Stimulated activated naive CD4-positive, alpha-beta T cell treated with Interleukin-2 at 50 U/mL for 16 hours (primary cell): ENCODE results near the gene HSF4.

Source experiments
- DNase-seq: peaks from one replicate; lab custom pipeline; 2025; lab: John Stamatoyannopoulos, UW

The HSF4 gene

DNA sequence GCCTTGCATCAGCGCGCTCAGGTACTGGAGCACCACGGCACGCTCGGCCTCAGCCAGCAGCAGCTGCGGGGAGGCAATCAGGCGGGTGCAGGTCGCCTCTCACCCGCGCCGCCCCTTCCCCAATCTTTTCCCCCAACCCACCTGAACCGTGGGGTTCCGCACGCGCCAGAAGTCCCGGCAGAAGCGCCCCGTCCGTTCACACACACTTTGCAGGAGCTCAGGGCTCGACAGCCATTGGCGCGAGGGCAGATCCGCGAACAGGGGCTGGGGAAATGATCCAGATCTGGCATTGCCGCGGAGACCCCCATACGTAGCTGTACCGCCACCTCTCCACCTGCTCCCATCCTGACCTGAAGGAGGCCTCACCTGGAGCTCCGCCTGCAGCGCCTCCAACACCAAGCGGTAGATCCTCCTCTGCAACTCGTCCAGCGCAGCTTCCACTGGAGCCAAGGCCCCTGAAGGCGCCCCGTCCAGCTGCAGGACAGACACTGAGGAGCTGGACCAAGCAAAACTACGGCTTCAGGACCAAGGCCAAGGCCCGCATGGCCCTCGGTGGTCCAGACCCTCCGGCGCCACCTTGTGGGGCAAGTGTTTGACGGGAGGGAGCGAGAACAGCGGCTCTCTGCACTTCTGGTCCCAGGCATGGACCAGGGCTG lies 20.6 kb downstream of the HSF4 start:
- DNase-seq, result peak; percentile 76

DNA sequence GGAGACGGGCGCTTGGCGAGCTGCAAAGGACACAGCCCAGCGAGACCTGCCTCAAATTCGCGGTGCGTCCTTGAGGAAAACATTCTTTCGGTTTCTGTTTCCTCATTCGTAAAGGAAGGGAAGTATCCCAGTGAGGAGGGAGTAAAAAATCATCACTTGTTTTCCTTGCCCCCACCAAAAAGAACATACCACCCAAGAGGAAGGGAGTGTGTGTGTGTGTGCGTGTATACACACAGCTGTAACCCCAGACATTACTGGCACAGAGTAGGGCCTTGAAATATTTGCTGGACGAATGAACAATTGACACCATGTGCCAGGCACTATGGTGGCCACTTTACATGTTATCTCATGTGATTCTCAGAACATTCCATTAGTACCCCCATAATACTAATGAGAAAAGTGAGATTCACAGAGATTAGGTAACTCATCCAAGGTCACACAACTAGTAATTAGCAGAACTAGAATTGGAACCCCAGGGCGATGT lies 21.1 kb downstream of the HSF4 start:
- DNase-seq, result no peak

DNA sequence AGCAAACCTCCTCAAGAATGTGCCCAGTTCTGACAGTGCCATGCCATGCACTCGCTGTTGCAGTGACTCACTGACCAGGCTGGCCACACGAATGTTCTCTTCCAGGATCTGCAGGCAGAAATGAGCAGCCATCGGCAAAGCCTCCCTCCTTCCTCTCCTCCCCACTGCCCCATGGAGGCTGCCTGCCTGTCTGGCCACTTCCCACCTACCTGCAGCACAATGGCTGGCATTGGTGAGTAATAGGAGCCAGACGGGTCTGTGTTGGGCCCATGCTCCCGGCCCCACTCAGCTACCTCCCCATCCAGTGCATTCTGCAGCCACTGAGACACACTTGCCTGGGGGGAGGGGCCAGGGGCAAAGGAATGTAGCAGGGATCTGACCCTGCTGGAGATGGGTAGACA lies 22.0 kb downstream of the HSF4 start:
- DNase-seq, result no peak

DNA sequence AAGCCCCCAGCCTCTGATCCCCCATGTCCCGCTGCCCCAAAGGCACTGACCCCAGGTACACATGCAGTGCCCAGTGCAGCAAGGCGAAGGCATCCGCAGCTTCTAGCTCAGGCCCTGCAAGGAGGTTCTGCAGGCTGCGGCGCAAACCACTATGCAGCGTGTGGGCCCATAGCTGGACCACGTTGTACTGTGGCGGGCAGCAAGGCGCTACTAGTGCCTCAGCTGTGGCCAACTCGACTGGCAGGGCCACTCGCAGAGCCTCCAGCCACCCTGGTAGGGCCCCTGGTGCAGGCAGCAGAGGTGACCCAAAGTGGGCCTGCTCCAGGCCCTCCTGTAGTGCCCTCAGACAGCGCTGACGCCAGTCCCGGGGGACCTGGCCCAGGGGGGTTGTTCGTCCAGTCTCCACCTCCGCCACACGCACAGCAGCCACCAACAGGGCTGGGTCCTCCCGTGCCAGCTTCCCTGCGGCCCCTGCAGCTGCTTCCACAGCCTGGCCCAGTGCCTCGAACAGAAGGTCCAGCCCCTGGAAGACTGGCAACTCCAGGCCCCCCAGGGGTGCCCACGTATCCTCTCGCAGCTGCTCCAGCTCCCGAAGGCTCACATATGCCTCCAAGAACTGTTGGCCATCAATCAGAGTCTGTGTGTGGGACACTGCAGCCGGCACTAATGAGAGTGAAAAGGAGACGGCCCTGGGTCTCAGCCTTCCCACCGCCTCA lies 22.8 kb downstream of the HSF4 start:
- DNase-seq, result no peak

DNA sequence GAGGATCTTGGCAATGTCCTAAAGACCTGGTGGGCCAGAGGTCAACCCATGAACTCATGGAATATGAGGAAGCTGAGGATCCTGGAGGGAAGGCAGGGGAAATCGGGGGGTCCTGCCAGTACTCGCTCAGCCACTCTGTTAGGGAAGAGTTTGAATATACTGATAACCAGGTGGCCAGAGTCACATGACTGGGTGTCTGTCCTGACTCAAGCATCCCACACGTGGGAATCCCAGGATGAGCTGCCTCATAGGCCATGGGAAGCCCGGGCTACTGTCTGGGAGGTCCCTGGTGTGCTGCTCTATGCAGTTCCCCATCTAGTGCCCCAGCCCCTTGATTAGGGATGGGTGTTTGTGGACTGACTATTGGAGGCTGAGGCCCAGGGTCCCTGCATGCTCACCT lies 23.8 kb downstream of the HSF4 start:
- DNase-seq, result no peak

DNA sequence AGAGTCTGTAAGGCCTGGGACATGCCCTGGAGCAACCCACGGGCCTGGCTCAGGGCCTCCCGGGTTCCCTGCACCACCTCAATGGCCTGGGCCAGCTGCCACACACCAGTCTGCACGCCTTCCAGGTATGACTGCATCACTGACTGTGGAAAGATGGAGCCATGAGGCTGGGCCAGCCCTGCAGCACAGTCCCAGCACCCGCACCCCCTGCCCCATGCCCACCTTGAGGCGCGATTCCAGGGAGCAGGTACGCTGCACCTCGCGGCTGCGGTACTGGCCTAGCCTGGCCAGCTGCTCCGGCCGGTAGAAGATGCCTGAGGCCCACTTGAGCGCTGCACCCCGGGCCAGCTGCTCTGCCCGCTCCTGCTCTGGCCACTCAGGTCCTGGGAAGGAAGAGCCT lies 24.3 kb downstream of the HSF4 start:
- no peak for DNase-seq

DNA sequence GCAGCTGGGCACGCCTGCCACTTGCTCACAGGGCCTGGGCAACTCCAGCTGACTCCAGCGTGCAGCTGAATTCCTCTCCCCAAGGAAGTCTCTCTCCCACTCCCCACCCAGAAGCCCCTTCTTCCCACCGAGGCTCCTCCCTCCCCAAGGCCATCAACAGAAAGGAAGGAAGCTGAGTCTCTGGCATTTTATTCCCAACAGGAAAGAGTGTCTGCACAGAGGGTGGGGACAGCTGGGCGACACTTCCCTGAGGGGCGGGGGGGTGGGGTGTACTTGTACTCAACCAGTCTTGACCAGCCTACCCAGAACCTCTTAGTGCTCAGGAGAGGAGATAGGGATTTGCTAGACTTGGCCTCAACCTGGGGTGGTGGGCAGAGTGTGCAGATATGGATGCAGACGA lies 25.5 kb downstream of the HSF4 start, which contains the start of gene EXOC3L1:
EXOC3L1 (minus strand) TSS at position 96 of the 400 bp plus-strand sequence. CDS start 460 bp downstream, outside the sequence.
- DNase-seq, result no peak

DNA sequence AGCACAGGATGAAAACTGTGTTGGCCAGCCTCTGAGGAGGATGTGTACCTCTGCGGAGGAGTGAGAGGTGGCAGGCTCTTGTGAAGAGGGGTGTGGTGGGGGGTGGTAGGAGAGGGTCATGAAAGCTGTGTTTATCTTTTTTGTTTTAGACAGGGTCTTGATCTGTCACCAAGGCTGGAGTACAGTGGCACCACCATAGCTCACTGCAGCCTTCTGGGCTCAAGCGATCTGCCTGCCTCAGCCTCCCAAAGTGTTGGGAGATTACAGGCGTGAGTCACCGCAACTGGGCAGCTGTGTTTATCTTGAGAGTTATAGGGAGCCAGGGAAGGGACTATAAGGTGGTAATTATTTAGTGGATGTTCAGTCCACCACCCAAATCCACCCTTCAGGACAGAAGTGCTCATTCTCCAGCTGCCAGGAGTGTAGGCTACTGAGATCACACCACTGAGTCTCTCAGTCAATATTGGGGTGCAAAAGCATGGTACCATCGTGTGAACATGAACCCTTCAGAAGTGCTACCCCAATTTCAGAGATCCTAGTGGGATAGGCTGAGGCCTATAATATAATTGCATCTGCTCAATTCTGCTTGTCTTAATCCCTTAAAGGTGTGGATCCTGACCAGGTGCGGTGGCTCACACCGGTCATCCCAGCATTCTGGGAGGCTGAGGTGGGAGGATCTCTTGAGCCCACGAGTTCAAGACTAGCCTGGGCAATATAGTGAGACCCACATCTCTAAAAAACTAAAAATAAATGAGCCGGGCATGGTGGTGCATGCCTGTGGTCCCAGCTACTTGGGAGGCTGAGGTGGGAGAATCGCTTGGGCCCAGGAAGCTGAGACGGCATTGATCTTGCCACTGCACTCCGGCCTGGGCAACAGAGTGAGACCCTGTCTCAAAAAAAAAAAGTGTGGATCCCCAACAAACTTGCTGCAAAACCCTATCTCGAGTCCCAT lies 26.2 kb downstream of the HSF4 start:
- DNase-seq, result no peak

DNA sequence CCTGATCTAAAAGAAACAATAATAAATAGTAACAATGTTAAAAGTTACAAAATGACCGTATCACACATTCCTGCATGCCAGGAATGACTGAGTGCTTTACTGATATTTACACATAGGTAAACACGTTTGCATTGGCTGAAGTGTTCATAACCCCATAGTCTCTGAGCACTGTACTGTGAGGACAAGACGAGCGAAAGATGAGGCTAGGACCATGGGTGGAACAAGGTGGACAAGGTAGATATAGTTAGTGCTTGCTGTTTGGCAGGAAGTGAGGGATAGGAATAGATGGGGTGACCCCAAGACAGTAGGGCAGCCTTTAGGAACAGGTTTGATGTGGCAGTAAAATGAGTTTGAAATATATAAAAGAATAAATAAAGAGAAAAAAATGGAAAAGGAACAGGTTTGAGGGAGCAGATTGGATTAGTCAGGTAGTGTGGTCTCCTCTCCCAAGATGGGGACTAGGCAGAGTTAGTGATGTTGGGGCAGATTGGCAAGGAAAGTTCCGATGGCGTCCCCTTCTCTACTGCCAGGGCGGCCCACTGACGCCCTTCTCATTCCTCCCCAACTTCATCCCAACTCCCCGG lies 27.0 kb downstream of the HSF4 start:
- no peak for DNase-seq

DNA sequence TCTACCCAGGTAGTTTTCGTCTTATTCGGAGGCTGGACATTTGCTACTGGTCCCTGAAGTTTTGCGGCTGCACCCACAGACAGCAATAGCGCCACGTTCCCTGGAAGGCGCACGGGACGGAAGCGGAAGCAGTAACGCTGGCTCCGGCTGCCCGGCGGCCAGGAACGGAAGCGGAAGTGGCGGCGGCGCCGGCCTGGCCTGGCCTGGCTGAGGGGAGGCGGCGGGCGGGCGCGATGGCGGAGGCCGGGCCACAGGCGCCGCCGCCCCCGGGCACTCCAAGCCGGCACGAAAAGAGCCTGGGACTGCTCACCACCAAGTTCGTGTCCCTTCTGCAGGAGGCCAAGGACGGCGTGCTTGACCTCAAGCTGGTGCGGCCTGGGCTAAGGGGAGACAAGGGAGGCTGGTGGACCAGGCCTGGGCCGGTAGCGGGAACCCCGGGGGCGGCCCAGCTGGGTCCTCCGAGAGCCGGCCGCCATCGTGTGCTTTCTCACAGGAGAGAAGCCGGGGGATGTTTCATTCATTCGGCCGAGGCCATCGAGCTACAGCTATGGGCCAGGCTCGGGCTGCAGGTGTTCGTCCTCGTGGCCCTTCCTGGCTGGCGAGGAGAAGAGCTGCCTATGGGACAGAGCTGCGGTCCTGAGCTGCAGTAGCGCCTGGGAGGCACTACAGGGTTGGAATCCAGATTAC lies 27.6 kb downstream of the HSF4 start, which contains the start of gene E2F4:
E2F4 (plus strand) TSS at position 161 of the 687 bp plus-strand sequence; CDS start at position 234, 73 bp downstream.
- peak; percentile 83 for DNase-seq

DNA sequence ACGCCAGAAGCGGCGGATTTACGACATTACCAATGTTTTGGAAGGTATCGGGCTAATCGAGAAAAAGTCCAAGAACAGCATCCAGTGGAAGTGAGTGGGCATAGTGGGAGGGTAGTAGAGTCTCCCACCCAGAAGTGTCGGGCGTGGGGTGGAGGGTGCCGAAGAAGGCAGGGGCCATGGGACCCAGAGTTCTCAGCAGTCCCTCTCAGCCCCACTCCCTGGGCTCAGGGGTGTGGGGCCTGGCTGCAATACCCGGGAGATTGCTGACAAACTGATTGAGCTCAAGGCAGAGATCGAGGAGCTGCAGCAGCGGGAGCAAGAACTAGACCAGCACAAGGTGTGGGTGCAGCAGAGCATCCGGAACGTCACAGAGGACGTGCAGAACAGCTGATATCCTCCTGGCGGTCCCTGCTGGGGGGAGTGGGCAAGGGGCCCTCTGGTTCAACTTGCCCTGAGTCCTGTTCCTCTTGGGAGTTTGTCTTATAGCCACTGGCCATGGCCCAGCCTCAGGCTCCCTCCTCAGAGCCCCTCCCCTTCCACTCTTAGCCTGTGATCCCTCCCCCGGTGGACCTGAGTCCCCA lies 28.3 kb downstream of the HSF4 start:
- DNase-seq, result no peak

DNA sequence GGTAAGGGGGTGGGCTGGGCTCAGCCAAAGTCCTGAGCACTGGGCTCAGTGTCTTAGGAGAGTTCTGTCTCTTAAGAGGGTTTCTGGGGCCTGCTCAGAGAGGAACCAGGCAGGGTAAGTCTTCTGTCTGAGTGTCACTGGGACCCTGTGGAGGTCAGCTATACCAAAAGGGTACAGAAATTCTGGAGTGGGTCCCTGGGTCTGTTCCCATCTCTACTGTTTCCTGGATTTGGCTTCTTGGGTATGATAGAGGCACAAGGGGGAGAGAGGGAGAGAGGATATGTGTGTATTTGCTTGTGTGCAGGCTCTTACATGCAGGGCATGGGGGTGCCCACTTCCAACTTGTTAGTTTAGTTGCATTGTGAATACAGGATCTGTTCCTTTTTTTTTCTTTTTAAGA lies 29.0 kb downstream of the HSF4 start:
- DNase-seq, result no peak

DNA sequence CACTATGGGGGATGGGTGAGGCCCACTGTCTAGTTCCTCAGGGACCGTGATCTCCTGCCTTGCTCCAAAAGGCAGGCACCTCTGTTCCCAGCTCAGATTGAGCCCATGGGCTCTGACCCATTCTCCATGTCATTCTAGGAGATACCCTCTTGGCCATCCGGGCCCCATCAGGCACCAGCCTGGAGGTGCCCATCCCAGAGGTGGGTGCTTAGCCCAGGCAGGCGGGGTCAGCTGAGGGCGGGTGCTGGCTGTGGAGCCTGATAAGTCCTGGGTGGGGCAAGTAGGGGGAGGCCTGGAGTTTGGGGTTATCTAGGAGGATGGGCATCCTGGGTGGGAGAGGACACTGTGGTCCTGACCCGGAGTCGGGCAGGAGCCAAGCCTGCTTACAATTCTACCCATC lies 29.7 kb downstream of the HSF4 start:
- no peak for DNase-seq

DNA sequence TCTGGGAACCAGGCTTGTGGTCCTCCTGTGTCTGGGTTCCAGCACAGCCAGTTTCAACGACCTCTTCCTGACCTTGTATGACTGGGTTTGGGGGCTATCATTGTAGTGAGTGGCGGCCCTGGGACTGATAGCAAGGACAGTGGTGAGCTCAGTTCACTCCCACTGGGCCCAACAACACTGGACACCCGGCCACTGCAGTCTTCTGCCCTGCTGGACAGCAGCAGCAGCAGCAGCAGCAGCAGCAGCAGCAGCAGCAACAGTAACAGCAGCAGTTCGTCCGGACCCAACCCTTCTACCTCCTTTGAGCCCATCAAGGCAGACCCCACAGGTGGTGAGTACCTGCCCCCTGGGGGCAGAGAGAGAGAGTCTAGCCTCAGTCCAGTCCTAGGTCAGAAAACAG lies 31.1 kb downstream of the HSF4 start:
- DNase-seq, result no peak

DNA sequence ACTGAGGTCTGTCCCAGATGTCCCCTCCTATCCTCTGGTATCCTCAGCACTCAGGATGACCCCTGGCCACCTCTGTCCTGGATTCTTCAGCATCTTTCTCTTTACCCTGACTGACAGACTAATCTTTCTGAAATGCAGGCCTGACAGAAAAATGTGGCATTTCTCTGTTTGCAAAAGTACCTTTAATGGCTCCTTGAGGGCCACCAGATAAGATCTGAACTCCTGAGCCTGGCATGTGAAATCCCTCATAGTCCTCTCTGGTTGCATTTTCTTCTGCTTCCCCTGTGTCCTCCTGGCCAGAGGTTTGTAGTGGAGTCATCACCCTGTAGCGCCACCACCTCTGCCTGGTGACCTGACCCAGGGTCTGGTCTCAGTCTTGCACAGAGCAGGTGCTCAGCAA lies 32.3 kb downstream of the HSF4 start:
- DNase-seq, result no peak

DNA sequence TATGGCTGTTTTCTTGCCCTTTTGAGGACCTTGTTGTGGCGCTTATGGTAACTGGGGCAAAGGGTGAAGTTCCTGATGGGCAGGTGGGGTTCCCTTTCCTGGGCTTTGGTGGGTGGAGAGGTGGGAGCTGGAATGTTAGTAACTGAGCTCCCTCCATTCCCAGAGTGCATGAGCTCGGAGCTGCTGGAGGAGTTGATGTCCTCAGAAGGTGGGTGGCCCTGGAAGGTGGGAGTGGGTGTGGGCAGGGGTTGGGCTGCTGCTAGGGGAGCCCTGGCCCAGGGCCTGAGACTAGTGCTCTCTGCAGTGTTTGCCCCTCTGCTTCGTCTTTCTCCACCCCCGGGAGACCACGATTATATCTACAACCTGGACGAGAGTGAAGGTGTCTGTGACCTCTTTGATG lies 33.2 kb downstream of the HSF4 start:
- no peak for DNase-seq

DNA sequence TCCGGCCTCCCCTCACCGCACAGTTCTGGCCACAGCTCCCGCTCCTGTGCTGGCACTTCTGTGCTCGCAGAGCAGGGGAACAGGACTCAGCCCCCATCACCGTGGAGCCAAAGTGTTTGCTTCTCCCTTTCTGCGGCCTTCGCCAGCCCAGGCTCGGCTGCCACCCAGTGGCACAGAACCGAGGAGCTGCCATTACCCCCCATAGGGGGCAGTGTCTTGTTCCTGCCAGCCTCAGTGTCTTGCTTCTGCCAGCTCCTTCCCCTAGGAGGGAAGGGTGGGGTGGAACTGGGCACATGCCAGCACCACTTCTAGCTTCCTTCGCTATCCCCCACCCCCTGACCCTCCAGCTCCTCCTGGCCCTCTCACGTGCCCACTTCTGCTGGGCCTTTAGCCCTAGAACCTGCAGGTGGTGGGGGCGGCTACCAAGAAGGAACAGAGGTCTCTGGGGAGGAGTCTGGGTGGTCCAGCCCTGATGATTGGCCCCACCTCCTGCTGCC lies 33.7 kb downstream of the HSF4 start:
- peak; percentile 8 for DNase-seq

DNA sequence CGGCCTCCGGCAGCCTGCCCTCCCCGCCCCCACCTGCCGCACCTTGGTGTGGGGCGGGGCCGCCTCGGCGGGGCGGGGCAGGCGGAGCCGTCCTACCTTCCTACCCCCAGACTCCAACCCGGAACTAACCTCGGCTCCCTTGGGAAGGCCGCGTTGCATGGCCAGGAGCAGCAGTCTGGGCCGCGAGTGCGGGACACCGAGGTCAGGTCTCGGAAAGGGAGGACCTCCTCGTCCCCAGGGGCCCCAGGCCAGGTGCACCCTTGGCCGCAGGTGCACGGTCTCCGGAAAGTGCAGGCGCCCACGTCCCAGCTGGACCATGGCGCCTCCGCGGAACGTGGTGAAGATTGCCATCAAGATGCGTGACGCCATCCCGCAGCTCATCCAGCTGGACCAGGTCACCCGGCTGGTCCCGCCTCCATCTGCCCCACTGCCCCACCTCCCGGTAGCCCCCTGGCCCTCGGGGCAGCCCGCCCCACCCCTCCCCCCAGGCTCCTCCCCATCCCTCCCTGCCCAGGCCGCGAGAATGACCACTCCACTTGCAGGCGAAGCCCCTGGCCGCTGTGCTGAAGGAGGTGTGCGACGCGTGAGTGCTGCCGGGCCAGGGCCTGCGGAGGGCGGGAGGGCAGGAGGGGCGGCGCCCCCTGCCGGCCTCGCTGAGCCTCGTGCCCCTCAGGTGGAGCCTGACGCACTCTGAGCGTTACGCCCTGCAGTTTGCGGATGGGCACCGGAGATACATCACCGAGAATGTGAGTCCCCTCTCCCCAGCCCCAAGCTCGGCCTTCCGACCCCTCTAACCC lies 34.7 kb downstream of the HSF4 start, which contains the start of gene ELMO3:
ELMO3 (plus strand) TSS at position 121 of the 797 bp plus-strand sequence; CDS start at position 317, 196 bp downstream.
- no peak for DNase-seq

DNA sequence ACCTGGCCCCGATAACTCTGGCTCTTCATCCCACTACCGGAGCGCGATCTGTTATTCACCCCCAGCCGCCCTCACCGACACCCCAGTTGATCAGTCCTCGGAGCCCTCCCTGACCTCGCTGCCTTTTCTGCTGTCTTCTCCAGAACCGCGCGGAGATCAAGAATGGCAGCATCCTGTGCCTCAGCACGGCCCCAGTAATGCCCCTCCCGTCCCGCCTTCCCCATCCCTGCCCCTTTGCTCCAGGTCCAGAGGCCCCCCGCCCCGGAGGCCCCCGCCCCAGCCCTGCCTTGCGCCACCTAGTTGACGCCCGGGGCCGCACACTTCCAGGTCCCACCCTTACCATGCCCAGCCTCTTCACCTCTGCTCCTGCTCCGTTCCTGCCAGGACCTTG lies 35.3 kb downstream of the HSF4 start:
- no peak for DNase-seq

DNA sequence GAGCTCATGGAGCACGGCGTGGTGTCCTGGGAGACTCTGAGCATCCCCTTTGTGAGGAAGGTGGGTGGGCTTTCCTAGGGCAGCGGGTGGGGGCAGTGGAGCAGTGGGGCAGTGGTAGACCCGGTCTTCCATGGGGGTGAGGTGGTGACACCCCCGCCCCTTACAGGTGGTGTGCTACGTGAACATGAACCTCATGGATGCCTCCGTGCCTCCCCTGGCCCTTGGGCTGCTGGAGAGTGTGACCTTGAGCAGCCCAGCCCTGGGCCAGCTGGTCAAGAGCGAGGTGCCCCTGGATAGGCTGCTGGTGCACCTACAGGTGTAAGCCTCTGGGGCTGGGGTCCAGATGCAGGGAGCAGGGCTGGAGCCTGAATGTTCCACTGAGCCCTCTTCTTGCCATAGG lies 35.9 kb downstream of the HSF4 start:
- DNase-seq, result no peak
